ENCODE measurements around the gene RTRAF.

The RTRAF gene

GRCh38 chr14:52025310-52025709 lies 36.0 kb downstream of the RTRAF start:
- H3K9ac ChIP-seq: no peak overlapping the region
- H3K4me3 ChIP-seq (ENCODE audit: low read depth, low read length): no peak overlapping the region
- H3K27me3 ChIP-seq (ENCODE audit: control insufficient read depth, insufficient read depth, low read length): no peaks in the 10 kb centered on the region
- H3K79me2 ChIP-seq: no peaks in the 10 kb centered on the region
- no peaks in the 10 kb centered on the region for H3K36me3 ChIP-seq (ENCODE audit: control insufficient read depth, insufficient read depth, low read length)
- H3K9me3 ChIP-seq (ENCODE audit: control insufficient read depth, low read length): no peaks in the 10 kb centered on the region
- H3K4me1 ChIP-seq: no peaks in the 10 kb centered on the region
- TF ChIP-seq CTCF (IDR thresholded peaks at IDR 0.05): no peak
- H3K4me2 ChIP-seq (ENCODE audit: low read length): no peak overlapping the region
- no peak overlapping the region for H2AFZ ChIP-seq
- H3K27ac ChIP-seq: no peak overlapping the region

- H3K4me2 ChIP-seq (ENCODE audit: low read length): no peak overlapping the region
- H3K4me3 ChIP-seq (ENCODE audit: low read depth, low read length): no peak overlapping the region
- no peaks in the 10 kb centered on the region for H3K79me2 ChIP-seq
- no peak overlapping the region for H3K27ac ChIP-seq
- H3K9ac ChIP-seq: no peak overlapping the region
- no peak for TF ChIP-seq CTCF (IDR thresholded peaks at IDR 0.05)
- no peak overlapping the region for H2AFZ ChIP-seq
- no peaks in the 10 kb centered on the region for H3K27me3 ChIP-seq (ENCODE audit: control insufficient read depth, insufficient read depth, low read length)
- H3K36me3 ChIP-seq (ENCODE audit: control insufficient read depth, insufficient read depth, low read length): no peaks in the 10 kb centered on the region
- H3K9me3 ChIP-seq (ENCODE audit: control insufficient read depth, low read length): no peaks in the 10 kb centered on the region
- no peaks in the 10 kb centered on the region for H3K4me1 ChIP-seq
These were observed 36.8 kb downstream of the RTRAF start for GRCh38 chr14:52026017-52026660.

- no peak for TF ChIP-seq CTCF (IDR thresholded peaks at IDR 0.05)
- Histone ChIP-seq H3K79me2 (no peaks in the 10 kb centered on the region), H2AFZ (no peak overlapping the region), H3K4me1 (peaks cover 3% of the 10 kb centered on the region), H3K27me3 (ENCODE audit: control insufficient read depth, insufficient read depth, low read length) (no peaks in the 10 kb centered on the region), H3K4me3 (ENCODE audit: low read depth, low read length) (no peak overlapping the region), H3K36me3 (ENCODE audit: control insufficient read depth, insufficient read depth, low read length) (no peaks in the 10 kb centered on the region), H3K9me3 (ENCODE audit: control insufficient read depth, low read length) (no peaks in the 10 kb centered on the region), H3K4me2 (ENCODE audit: low read length) (no peak overlapping the region), H3K9ac (no peak overlapping the region), H3K27ac (no peak overlapping the region)
These were observed 37.6 kb downstream of the RTRAF start for GRCh38 chr14:52026901-52027300.

- TF ChIP-seq CTCF (IDR thresholded peaks at IDR 0.05): no peak
- H3K4me2 ChIP-seq (ENCODE audit: low read length): no peak overlapping the region
- no peaks in the 10 kb centered on the region for H3K9me3 ChIP-seq (ENCODE audit: control insufficient read depth, low read length)
- no peak overlapping the region for H3K9ac ChIP-seq
- no peaks in the 10 kb centered on the region for H3K36me3 ChIP-seq (ENCODE audit: control insufficient read depth, insufficient read depth, low read length)
- H3K27me3 ChIP-seq (ENCODE audit: control insufficient read depth, insufficient read depth, low read length): no peaks in the 10 kb centered on the region
- no peaks in the 10 kb centered on the region for H3K79me2 ChIP-seq
- no peak overlapping the region for H2AFZ ChIP-seq
- no peak overlapping the region for H3K4me3 ChIP-seq (ENCODE audit: low read depth, low read length)
- peaks cover 3% of the 10 kb centered on the region for H3K4me1 ChIP-seq
- H3K27ac ChIP-seq: no peak overlapping the region
These were observed 40.5 kb downstream of the RTRAF start for GRCh38 chr14:52029881-52030280.

- H3K79me2 ChIP-seq: no peaks in the 10 kb centered on the region
- H2AFZ ChIP-seq: no peak overlapping the region
- peaks cover 3% of the 10 kb centered on the region for H3K4me1 ChIP-seq
- H3K27ac ChIP-seq: no peak overlapping the region
- peak overlapping the region; percentile 3 for H3K4me2 ChIP-seq (ENCODE audit: low read length)
- H3K9me3 ChIP-seq (ENCODE audit: control insufficient read depth, low read length): no peaks in the 10 kb centered on the region
- H3K36me3 ChIP-seq (ENCODE audit: control insufficient read depth, insufficient read depth, low read length): no peaks in the 10 kb centered on the region
- H3K27me3 ChIP-seq (ENCODE audit: control insufficient read depth, insufficient read depth, low read length): no peaks in the 10 kb centered on the region
- no peak overlapping the region for H3K9ac ChIP-seq
- TF ChIP-seq CTCF (IDR thresholded peaks at IDR 0.05): no peak
- H3K4me3 ChIP-seq (ENCODE audit: low read depth, low read length): no peak overlapping the region
These were observed 42.4 kb downstream of the RTRAF start for GRCh38 chr14:52031781-52032180.
